ENCODE measurements around the gene LASP1. TPM values are rescaled to one million over a fixed set of nuclear protein-coding genes. Genes with fewer than 3 reads are reported as not detected.

The LASP1 gene
- total and polyA plus RNA-seq, 2 donors (not counting 3 experiments of a cell fraction or from before 2014, with no cell fraction given) = 214 to 242 TPM

DNA sequence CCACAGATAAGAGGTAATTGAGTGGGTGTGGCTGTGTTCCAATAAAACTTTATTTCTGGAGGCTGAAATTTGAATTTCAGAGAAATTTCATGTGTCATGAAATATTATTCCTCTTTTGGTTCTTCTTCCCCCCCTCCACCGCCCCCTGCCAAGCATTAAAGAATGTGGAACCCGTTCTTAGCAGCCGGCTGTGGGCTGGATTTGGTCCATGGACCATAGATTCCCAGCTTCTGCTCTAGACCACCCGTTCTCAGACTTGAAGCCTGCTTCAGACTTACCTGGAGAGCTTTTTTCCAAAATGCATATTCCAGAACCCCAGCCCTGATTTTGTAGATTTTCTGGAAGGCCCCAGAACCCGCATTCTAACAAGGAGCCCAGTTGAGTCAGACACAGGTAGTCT lies 40.5 kb downstream of the LASP1 start:
- Histone ChIP-seq H3K27me3 (ENCODE audit: control insufficient read depth in 2 of 2, insufficient read depth in 2 of 2, low read length in 2 of 2) (no peaks in the 10 kb centered on the region), H3K79me2 (ENCODE audit: control insufficient read depth, insufficient read depth, low read length) (peaks cover 38% of the 10 kb centered on the region), H3K36me3 (ENCODE audit: control insufficient read depth in 2 of 2, extremely low read depth in 1 of 2, insufficient read depth in 2 of 2, low read length in 2 of 2) (peaks cover 6 to 35% of the 10 kb centered on the region in 2 experiments), H3K9ac (replicated peaks; ENCODE audit: extremely low read depth, insufficient read depth, low read length) (no peak overlapping the region), H3K27ac (ENCODE audit: insufficient read depth, low read depth, low read length) (no peak overlapping the region), H2AFZ (ENCODE audit: low read depth, low read length) (no peak overlapping the region), H4K20me1 (replicated peaks; ENCODE audit: control insufficient read depth, extremely low read depth, insufficient read depth, low read length) (no peaks in the 10 kb centered on the region), H3K4me2 (ENCODE audit: insufficient read depth, low read length) (no peak overlapping the region), H3K9me1 (replicated peaks; ENCODE audit: control insufficient read depth, extremely low read depth, insufficient read depth, low read length) (no peaks in the 10 kb centered on the region), H3K9me3 (replicated peaks; ENCODE audit: control insufficient read depth, insufficient read depth, low read length) (no peaks in the 10 kb centered on the region), H3K4me3 (replicated peaks in 1 of 3; ENCODE audit: insufficient read depth in 1 of 3, low read depth in 1 of 3, low read length in 3 of 3) (no peak overlapping the region), H3K4me1 (ENCODE audit: control insufficient read depth, extremely low read depth, insufficient read depth, low read length) (peaks cover 32% of the 10 kb centered on the region)
- BruUV-seq (replicated peaks) = no TSS peak
- intact Hi-C loops (cut with micrococcal nuclease) (no loop called here), dilution Hi-C loops (cut with MboI; ENCODE audit: extremely low pct_ligation_motif_present, low sequenced_read_pairs) (no loop called here)
- DNase-seq (ENCODE audit: low read depth, low spot score) (no peak), FAIRE-seq (no peak)
- ChIA-PET CTCF (no interaction called here), POLR2A (interaction anchor here (0.7 kb wide), 1 partner anchor 41 kb away, joined by 3 read pairs; the partner anchor contains the start of gene LASP1)
- TF ChIP-seq POLR2AphosphoS5 (IDR thresholded peaks at IDR 0.05; ENCODE audit: insufficient read depth, low read depth, low read length) (no peak), MAX (IDR thresholded peaks at IDR 0.05; ENCODE audit: insufficient read depth, insufficient read length) (no peak), MYC (IDR thresholded peaks at IDR 0.05; ENCODE audit: low read depth, low read length) (no peak), FOS (IDR thresholded peaks at IDR 0.05; ENCODE audit: borderline replicate concordance, insufficient read depth, low read length) (no peak), EZH2 (IDR thresholded peaks at IDR 0.05; ENCODE audit: borderline replicate concordance, low read depth, low read length, severe bottlenecking) (no peak), CTCF (IDR thresholded peaks at IDR 0.05; ENCODE audit: extremely low read depth in 1 of 2, insufficient read depth in 1 of 2, low read depth in 1 of 2, low read length in 2 of 2) (no peak), JUN (IDR thresholded peaks at IDR 0.05; ENCODE audit: borderline replicate concordance, insufficient read depth, insufficient read length, low read depth) (no peak), GATA2 (IDR thresholded peaks at IDR 0.05; ENCODE audit: insufficient read depth, insufficient read length, low read depth, low read length) (no peak), POLR2A (IDR thresholded peaks at IDR 0.05; ENCODE audit: low read depth, low read length) (no peak)
